ENCODE results near the gene PPP3R1. TPM values are rescaled to one million over a fixed set of nuclear protein-coding genes. Genes with fewer than 3 reads are reported as not detected.

Gene PPP3R1
- total RNA-seq, 1 donor from 2014 or later: 39.1 TPM

DNA sequence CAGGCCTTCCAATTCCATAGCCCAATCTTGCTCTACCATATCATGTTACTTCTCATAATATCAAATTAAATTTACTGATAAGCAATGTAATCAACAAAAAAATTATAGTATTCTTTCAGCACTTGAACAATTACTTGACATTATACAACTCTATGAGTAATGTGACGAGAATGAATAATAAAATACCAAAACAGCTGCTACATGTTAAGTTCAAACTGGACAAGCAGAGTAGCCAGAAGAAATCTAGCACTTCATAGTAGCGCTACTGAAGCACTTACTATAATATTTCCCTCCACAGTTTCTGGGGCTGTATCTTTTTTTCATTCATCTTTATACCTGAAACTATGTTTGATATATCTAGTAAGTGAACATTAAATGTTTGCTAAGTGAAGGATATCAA, 14.9 kb downstream of the PPP3R1 start:
- no peak overlapping the region for H3K27ac ChIP-seq (ENCODE audit: low read depth, low read length)
- H3K27me3 ChIP-seq (ENCODE audit: control insufficient read depth in 3 of 3, insufficient read depth in 3 of 3, low read length in 3 of 3): no peaks in the 10 kb centered on the region
- no peak overlapping the region for H3K9ac ChIP-seq (ENCODE audit: low read depth in 1 of 3, low read length in 3 of 3)
- no peaks in the 10 kb centered on the region for H3K36me3 ChIP-seq (ENCODE audit: control insufficient read depth in 3 of 3, insufficient read depth in 3 of 3, low read length in 3 of 3)
- H3K4me3 ChIP-seq (ENCODE audit: low read length in 3 of 3): no peak overlapping the region
- no peaks in the 10 kb centered on the region for H3K9me3 ChIP-seq (ENCODE audit: control insufficient read depth in 3 of 3, low read length in 3 of 3)
- peaks cover 8 to 44% (median 32%) of the 10 kb centered on the region in 3 donors for H3K4me1 ChIP-seq (ENCODE audit: control insufficient read depth in 3 of 3, insufficient read depth in 3 of 3, low read length in 3 of 3)

DNA sequence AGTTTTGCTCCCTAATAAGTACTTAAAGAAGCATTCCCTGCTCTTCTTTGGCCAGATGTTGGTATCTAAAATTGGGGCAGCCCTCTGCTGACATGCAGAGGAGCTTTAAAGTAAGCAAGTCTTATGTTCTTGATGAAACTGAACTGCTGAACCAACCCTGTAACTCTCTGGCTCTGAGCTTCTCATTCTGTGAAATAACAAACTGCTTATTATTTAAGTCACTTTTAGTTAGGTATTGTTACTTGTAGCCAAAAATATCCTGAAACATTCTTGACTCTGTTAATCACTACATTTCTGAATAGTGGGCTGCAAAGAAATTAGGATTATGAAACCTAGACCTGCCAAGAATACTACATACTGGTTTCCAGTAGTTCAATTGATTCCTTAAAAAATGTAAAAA, 15.5 kb downstream of the PPP3R1 start:
- no peaks in the 10 kb centered on the region for H3K9me3 ChIP-seq (ENCODE audit: control insufficient read depth in 3 of 3, low read length in 3 of 3)
- no peak overlapping the region for H3K27ac ChIP-seq (ENCODE audit: low read depth, low read length)
- peaks cover 10 to 41% (median 32%) of the 10 kb centered on the region in 3 donors for H3K4me1 ChIP-seq (ENCODE audit: control insufficient read depth in 3 of 3, insufficient read depth in 3 of 3, low read length in 3 of 3)
- no peaks in the 10 kb centered on the region for H3K27me3 ChIP-seq (ENCODE audit: control insufficient read depth in 3 of 3, insufficient read depth in 3 of 3, low read length in 3 of 3)
- no peak overlapping the region for H3K4me3 ChIP-seq (ENCODE audit: low read length in 3 of 3)
- H3K36me3 ChIP-seq (ENCODE audit: control insufficient read depth in 3 of 3, insufficient read depth in 3 of 3, low read length in 3 of 3): no peaks in the 10 kb centered on the region
- no peak overlapping the region for H3K9ac ChIP-seq (ENCODE audit: low read depth in 1 of 3, low read length in 3 of 3)

DNA sequence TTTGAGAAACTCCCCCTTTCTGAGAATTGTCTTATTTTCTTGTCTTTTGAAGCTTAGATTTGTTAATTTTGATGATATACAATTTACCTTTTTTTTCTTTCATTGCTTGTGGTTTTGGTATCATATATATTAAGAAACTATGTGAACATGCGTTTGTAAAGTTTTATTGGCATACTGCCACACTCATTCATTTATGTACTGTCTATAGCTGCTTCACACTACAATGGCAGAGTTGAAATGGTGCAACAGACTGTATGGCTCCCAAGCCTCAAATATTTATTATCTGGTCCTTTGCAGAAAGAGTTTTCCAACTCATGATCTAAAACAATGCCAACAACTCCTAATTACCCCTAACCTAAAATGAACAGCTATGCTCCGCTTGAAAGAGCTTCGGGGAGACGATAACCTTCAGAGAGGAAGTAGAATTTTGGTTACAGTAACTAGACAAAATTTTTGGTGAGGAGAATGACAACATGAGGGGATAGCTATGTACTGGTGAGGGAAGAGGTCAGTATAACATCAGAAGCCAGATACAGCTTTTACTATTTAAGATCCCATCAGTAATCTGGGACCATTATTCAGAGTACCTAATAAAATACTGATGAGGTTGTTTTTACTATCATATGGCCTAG, 16.1 kb downstream of the PPP3R1 start:
- no peaks in the 10 kb centered on the region for H3K36me3 ChIP-seq (ENCODE audit: control insufficient read depth in 3 of 3, insufficient read depth in 3 of 3, low read length in 3 of 3)
- H3K9ac ChIP-seq (ENCODE audit: low read depth in 1 of 3, low read length in 3 of 3): no peak overlapping the region
- H3K9me3 ChIP-seq (ENCODE audit: control insufficient read depth in 3 of 3, low read length in 3 of 3): no peaks in the 10 kb centered on the region
- no peaks in the 10 kb centered on the region for H3K27me3 ChIP-seq (ENCODE audit: control insufficient read depth in 3 of 3, insufficient read depth in 3 of 3, low read length in 3 of 3)
- H3K4me3 ChIP-seq (ENCODE audit: low read length in 3 of 3): no peak overlapping the region
- no peak overlapping the region for H3K27ac ChIP-seq (ENCODE audit: low read depth, low read length)
- H3K4me1 ChIP-seq (ENCODE audit: control insufficient read depth in 3 of 3, insufficient read depth in 3 of 3, low read length in 3 of 3): peaks cover 13 to 36% (median 32%) of the 10 kb centered on the region in 3 donors

DNA sequence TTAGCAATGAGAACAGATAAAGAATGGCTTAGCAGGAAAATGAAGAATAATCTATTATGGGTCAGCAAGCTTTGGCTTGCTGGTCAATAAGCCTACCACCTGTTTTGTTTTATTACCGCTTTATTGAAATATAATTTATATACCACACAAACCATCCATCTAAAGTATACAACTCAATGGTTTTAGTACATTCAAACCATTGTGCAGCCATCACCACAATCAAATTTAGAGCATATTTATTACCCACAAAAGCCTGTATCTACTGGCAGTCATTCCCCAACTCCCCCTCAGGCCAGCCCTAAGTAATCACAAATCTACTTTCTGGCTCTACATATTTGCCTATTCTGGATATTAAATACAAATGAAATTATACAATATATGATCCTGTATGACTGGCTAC, 17.2 kb downstream of the PPP3R1 start:
- Histone ChIP-seq H3K9me3 (ENCODE audit: control insufficient read depth in 3 of 3, low read length in 3 of 3) (no peaks in the 10 kb centered on the region), H3K36me3 (ENCODE audit: control insufficient read depth in 3 of 3, insufficient read depth in 3 of 3, low read length in 3 of 3) (no peaks in the 10 kb centered on the region), H3K27me3 (ENCODE audit: control insufficient read depth in 3 of 3, insufficient read depth in 3 of 3, low read length in 3 of 3) (no peaks in the 10 kb centered on the region), H3K4me3 (ENCODE audit: low read length in 3 of 3) (no peak overlapping the region), H3K4me1 (ENCODE audit: control insufficient read depth in 3 of 3, insufficient read depth in 3 of 3, low read length in 3 of 3) (peaks cover 13 to 27% (median 25%) of the 10 kb centered on the region in 3 donors), H3K27ac (ENCODE audit: low read depth, low read length) (no peak overlapping the region), H3K9ac (ENCODE audit: low read depth in 1 of 3, low read length in 3 of 3) (no peak overlapping the region)

DNA sequence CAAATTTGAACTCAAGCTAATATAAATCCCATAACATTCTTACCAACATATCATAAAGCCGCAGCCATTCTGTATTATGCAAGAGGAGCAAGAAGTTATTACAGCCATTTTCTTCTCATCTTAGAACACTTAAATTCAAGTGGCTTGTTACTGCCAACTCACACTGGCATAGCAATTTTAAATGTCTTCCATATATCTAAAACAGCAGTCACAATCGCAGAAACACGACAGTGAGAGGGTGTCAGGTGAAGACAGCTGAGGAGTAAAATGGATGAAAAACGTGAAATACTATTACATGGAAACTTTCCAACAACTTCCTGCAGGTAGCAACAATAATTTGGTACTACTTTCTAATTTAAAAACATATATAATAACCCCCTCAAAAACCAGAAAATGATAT, 17.9 kb downstream of the PPP3R1 start:
- Histone ChIP-seq H3K4me3 (ENCODE audit: low read length in 3 of 3) (no peak overlapping the region), H3K4me1 (ENCODE audit: control insufficient read depth in 3 of 3, insufficient read depth in 3 of 3, low read length in 3 of 3) (peaks cover 13 to 24% (median 20%) of the 10 kb centered on the region in 3 donors), H3K27me3 (ENCODE audit: control insufficient read depth in 3 of 3, insufficient read depth in 3 of 3, low read length in 3 of 3) (no peaks in the 10 kb centered on the region), H3K27ac (ENCODE audit: low read depth, low read length) (no peak overlapping the region), H3K36me3 (ENCODE audit: control insufficient read depth in 3 of 3, insufficient read depth in 3 of 3, low read length in 3 of 3) (no peaks in the 10 kb centered on the region), H3K9me3 (ENCODE audit: control insufficient read depth in 3 of 3, low read length in 3 of 3) (no peaks in the 10 kb centered on the region), H3K9ac (ENCODE audit: low read depth in 1 of 3, low read length in 3 of 3) (no peak overlapping the region)

DNA sequence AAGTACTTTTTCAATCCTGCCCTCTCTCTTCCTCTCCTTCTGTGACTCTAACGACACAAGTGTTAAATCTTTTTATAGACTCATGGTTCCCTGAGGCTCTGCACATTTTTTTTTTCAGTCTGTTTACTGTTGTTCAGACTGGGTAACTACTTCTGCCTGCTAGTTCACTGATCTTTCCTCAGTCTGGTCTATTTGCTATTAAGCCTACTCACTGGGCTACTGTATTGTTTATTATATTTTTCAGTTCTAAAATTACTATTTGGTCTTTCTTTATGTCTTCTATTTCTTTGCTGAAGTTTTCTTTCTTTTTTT, 21.3 kb downstream of the PPP3R1 start:
- H3K4me3 ChIP-seq (ENCODE audit: low read length in 3 of 3): no peak overlapping the region
- H3K27ac ChIP-seq (ENCODE audit: low read depth, low read length): peak overlapping the region; percentile 32
- H3K36me3 ChIP-seq (ENCODE audit: control insufficient read depth in 3 of 3, insufficient read depth in 3 of 3, low read length in 3 of 3): no peaks in the 10 kb centered on the region
- peak overlapping the region in 2 of 3 donors; percentile 11 to 26 for H3K9ac ChIP-seq (ENCODE audit: low read depth in 1 of 3, low read length in 3 of 3)
- peaks cover 0 to 5% (median 4%) of the 10 kb centered on the region in 3 donors for H3K4me1 ChIP-seq (ENCODE audit: control insufficient read depth in 3 of 3, insufficient read depth in 3 of 3, low read length in 3 of 3)
- no peaks in the 10 kb centered on the region for H3K9me3 ChIP-seq (ENCODE audit: control insufficient read depth in 3 of 3, low read length in 3 of 3)
- H3K27me3 ChIP-seq (ENCODE audit: control insufficient read depth in 3 of 3, insufficient read depth in 3 of 3, low read length in 3 of 3): no peaks in the 10 kb centered on the region

DNA sequence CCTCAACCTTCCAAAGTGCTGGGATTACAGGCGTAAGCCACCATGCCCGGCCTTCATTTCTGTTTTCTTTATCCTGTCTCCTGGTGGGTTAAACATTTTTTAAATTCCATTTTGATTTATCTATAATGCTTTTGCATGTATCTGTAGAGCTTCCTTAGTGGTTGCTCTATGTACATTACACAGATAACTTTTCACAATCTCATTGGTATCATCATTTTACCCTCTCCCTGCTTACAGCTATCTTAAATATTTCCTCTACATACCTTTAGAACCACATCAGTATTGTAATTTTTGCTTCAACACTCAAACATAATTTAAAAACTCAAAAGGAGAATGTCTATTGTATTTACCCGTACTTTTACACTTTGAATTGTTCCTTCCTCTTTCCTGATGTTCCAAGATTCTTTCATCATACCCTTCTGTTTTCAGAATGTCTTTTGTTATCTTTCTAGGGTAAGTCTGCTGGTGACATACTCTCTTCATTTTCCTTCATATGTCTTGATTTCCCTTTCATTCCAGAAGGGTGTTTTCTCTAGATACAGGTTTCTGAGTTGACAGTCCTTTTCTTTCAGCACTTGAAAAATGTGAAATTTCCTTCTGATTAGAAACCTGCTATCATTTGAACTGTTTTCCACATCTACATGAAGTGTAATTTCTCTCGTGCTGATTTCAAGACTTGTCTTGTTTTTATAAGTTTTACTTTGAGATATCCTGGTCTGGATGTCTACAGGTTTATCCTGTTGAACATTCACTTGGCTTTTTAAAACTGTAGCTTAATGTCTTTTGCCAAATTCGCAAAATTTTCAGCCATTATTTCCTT, 21.9 kb downstream of the PPP3R1 start:
- Histone ChIP-seq H3K9me3 (ENCODE audit: control insufficient read depth in 3 of 3, low read length in 3 of 3) (no peaks in the 10 kb centered on the region), H3K36me3 (ENCODE audit: control insufficient read depth in 3 of 3, insufficient read depth in 3 of 3, low read length in 3 of 3) (no peaks in the 10 kb centered on the region), H3K4me3 (ENCODE audit: low read length in 3 of 3) (no peak overlapping the region), H3K4me1 (ENCODE audit: control insufficient read depth in 3 of 3, insufficient read depth in 3 of 3, low read length in 3 of 3) (peaks cover 0 to 5% (median 4%) of the 10 kb centered on the region in 3 donors), H3K27me3 (ENCODE audit: control insufficient read depth in 3 of 3, insufficient read depth in 3 of 3, low read length in 3 of 3) (no peaks in the 10 kb centered on the region), H3K9ac (ENCODE audit: low read depth in 1 of 3, low read length in 3 of 3) (no peak overlapping the region), H3K27ac (ENCODE audit: low read depth, low read length) (peak overlapping the region; percentile 32)

DNA sequence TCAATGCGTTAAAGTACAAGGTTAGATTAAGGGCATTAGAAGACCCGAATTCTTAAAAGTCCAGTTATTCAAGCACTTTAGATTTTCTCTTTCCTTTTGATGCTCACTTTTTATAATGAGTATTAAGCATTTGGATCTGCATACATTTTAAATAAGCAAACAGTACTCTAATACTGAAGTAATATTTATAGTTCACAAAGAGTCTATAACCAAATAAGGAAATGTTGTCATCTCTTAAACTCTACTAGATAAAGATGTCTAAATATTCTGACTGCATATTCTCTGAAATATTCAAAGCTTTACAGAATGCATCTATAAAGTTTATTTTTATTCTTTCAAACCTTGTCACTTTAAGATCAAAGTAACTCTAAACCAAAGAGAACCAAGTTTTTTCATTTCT, 25.5 kb downstream of the PPP3R1 start:
- H3K4me1 ChIP-seq (ENCODE audit: control insufficient read depth in 3 of 3, insufficient read depth in 3 of 3, low read length in 3 of 3): peaks cover 3 to 10% (median 6%) of the 10 kb centered on the region in 3 donors

DNA sequence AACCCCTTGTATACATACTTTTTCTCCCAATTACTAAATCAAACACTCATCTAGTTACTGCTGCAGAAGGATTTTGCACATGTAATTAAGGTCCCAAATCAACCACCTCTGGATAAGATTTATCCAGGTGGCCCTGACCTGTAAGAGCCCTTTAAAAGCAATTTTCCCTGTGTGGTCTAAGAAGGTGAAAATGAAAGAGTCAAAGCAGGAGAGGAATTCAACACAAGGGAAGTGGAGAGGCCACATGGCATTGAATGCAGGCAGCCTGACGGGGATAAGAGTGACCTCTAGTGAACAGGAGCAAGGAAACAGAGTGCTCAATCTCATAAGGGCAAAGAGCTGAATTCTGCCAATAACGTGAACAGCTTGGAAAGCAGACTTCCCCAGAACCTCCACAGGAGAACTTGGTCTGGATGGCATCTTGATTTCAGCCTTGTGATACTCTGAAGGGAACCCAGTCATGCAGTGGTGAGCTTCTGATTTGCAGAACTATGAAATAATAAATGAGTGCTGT, 27.2 kb downstream of the PPP3R1 start:
- no peaks in the 10 kb centered on the region for H3K27me3 ChIP-seq (ENCODE audit: control insufficient read depth in 3 of 3, insufficient read depth in 3 of 3, low read length in 3 of 3)
- H3K9ac ChIP-seq (ENCODE audit: low read depth in 1 of 3, low read length in 3 of 3): no peak overlapping the region
- H3K4me3 ChIP-seq (ENCODE audit: low read length in 3 of 3): no peak overlapping the region
- peaks cover 3 to 6% (median 4%) of the 10 kb centered on the region in 3 donors for H3K4me1 ChIP-seq (ENCODE audit: control insufficient read depth in 3 of 3, insufficient read depth in 3 of 3, low read length in 3 of 3)
- no peak overlapping the region for H3K27ac ChIP-seq (ENCODE audit: low read depth, low read length)
- no peaks in the 10 kb centered on the region for H3K9me3 ChIP-seq (ENCODE audit: control insufficient read depth in 3 of 3, low read length in 3 of 3)
- H3K36me3 ChIP-seq (ENCODE audit: control insufficient read depth in 3 of 3, insufficient read depth in 3 of 3, low read length in 3 of 3): no peaks in the 10 kb centered on the region

More for the DNA sequence above, 25.5 kb downstream of the PPP3R1 start:
- Histone ChIP-seq H3K27me3 (ENCODE audit: control insufficient read depth in 3 of 3, insufficient read depth in 3 of 3, low read length in 3 of 3) (no peaks in the 10 kb centered on the region), H3K4me3 (ENCODE audit: low read length in 3 of 3) (no peak overlapping the region), H3K9me3 (ENCODE audit: control insufficient read depth in 3 of 3, low read length in 3 of 3) (no peaks in the 10 kb centered on the region), H3K36me3 (ENCODE audit: control insufficient read depth in 3 of 3, insufficient read depth in 3 of 3, low read length in 3 of 3) (no peaks in the 10 kb centered on the region), H3K27ac (ENCODE audit: low read depth, low read length) (no peak overlapping the region), H3K9ac (ENCODE audit: low read depth in 1 of 3, low read length in 3 of 3) (no peak overlapping the region)

DNA sequence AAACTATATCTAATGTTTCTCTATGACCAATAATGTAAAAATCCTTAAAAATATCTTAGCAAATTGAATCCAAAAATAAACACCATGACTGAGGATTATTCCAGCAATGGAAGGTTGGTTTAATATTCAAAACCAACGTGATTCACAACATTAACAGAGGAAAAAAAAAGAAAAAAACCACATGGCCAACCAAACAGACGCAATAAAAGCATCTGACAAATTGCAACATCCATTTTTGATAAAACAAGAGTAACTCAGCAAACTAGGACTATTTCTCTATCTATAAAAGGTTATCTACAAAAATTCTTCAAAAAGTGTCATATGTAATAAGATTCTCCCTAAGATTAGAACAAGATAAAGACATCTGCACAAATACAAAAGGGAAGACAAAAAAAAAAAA, 28.9 kb downstream of the PPP3R1 start:
- H3K9me3 ChIP-seq (ENCODE audit: control insufficient read depth in 3 of 3, low read length in 3 of 3): no peaks in the 10 kb centered on the region
- H3K27ac ChIP-seq (ENCODE audit: low read depth, low read length): no peak overlapping the region
- no peak overlapping the region for H3K9ac ChIP-seq (ENCODE audit: low read depth in 1 of 3, low read length in 3 of 3)
- no peak overlapping the region for H3K4me3 ChIP-seq (ENCODE audit: low read length in 3 of 3)
- no peaks in the 10 kb centered on the region for H3K27me3 ChIP-seq (ENCODE audit: control insufficient read depth in 3 of 3, insufficient read depth in 3 of 3, low read length in 3 of 3)
- peaks cover 4 to 7% (median 6%) of the 10 kb centered on the region in 3 donors for H3K4me1 ChIP-seq (ENCODE audit: control insufficient read depth in 3 of 3, insufficient read depth in 3 of 3, low read length in 3 of 3)
- H3K36me3 ChIP-seq (ENCODE audit: control insufficient read depth in 3 of 3, insufficient read depth in 3 of 3, low read length in 3 of 3): no peaks in the 10 kb centered on the region
